HEK293 (cell line): ENCODE results near the gene EGFL8.
A peak's percentile ranks its signal among the peaks of the same experiment; 100 is the strongest.

Experiments
- CTCF ChIA-PET: fragments of 350-600 bp; formaldehyde crosslinking; extraction: SDS; loops from one replicate; lab custom pipeline; 2021; ENCODE audit warnings: antibody characterized with exemption; lab: Yijun Ruan, JAX
- POLR2A ChIA-PET: fragments of 300-600 bp; formaldehyde crosslinking; extraction: SDS; loops from one replicate; lab custom pipeline; 2020; ENCODE audit warnings: antibody characterized with exemption, inconsistent platforms; lab: Yijun Ruan, JAX
- H3K27ac ChIP-seq: fragments of 200-500 bp; sonication (Bioruptor generic); 2 replicates; pipeline ENCODE4 v1.5.1; 2014; ENCODE audit warnings: low read depth, low read length, control low read depth, inconsistent platforms; ENCODE audit errors: extremely low read depth
- H3K36me3 ChIP-seq, 2 experiments: fragments of 200-500 bp in 1 of 2; sonication (Bioruptor generic) in 1 of 2; 1 replicate in 1 of 2; 2 replicates in 1 of 2; pipeline ENCODE4 v1.5.1; 2014 to 2017; ENCODE audit warnings: inconsistent platforms in 2 of 2, low read length in 2 of 2; ENCODE audit not compliant: control insufficient read depth in 2 of 2, insufficient read depth in 1 of 2
- H3K4me1 ChIP-seq: fragments of 200-500 bp; sonication (Bioruptor generic); 2 replicates; pipeline ENCODE4 v1.5.1; 2014; ENCODE audit warnings: mild to moderate bottlenecking, low read length, inconsistent platforms; ENCODE audit not compliant: control insufficient read depth, insufficient read depth
- H3K4me3 ChIP-seq: 2 replicates; pipeline ENCODE4 v1.5.1; 2011; ENCODE audit warnings: low read depth, mild to moderate bottlenecking, control low read depth, low read length, moderate library complexity
- H3K9me3 ChIP-seq: fragments of 200-500 bp; sonication (Bioruptor generic); 2 replicates; pipeline ENCODE4 v1.5.1; 2014; ENCODE audit warnings: low read depth, low read length, inconsistent platforms; ENCODE audit not compliant: control insufficient read depth, insufficient read depth
- BCL6B ChIP-seq: fragments of 450-650 bp; formaldehyde crosslinking; IDR thresholded peaks from 2 replicates; pipeline ENCODE4 v1.5.1; 2017; ENCODE audit warnings: missing biosample characterization, missing genetic modification characterization
- KLF8 ChIP-seq: fragments of 450-650 bp; formaldehyde crosslinking; IDR thresholded peaks from 2 replicates; pipeline ENCODE4 v1.5.1; 2016; ENCODE audit warnings: missing biosample characterization, missing genetic modification characterization
- OSR2 ChIP-seq: fragments of 450-650 bp; formaldehyde crosslinking; IDR thresholded peaks from 2 replicates; pipeline ENCODE4 v1.5.1; 2016; ENCODE audit warnings: missing biosample characterization, missing genetic modification characterization
- PRDM1 ChIP-seq: fragments of 450-650 bp; formaldehyde crosslinking; IDR thresholded peaks from 2 replicates; pipeline ENCODE4; 2016; ENCODE audit warnings: missing biosample characterization, missing genetic modification characterization
- PRDM10 ChIP-seq: fragments of 450-650 bp; formaldehyde crosslinking; IDR thresholded peaks from 2 replicates; pipeline ENCODE4 v1.5.1; 2016; ENCODE audit warnings: missing biosample characterization, missing genetic modification characterization
- PRDM4 ChIP-seq: fragments of 450-650 bp; formaldehyde crosslinking; IDR thresholded peaks from 2 replicates; pipeline ENCODE4 v1.5.1; 2017; ENCODE audit warnings: missing biosample characterization, missing genetic modification characterization
- ZBTB48 ChIP-seq: fragments of 450-650 bp; formaldehyde crosslinking; IDR thresholded peaks from 2 replicates; pipeline ENCODE4 v1.5.1; 2016; ENCODE audit warnings: missing biosample characterization, missing genetic modification characterization
- ZNF155 ChIP-seq: fragments of 450-650 bp; formaldehyde crosslinking; IDR thresholded peaks from 2 replicates; pipeline ENCODE4 v1.5.1; 2016; ENCODE audit warnings: missing biosample characterization, missing genetic modification characterization
- ZNF157 ChIP-seq: fragments of 450-650 bp; formaldehyde crosslinking; IDR thresholded peaks from 2 replicates; pipeline ENCODE4 v1.5.1; 2016; ENCODE audit warnings: missing biosample characterization, missing genetic modification characterization
- ZNF26 ChIP-seq: fragments of 450-650 bp; formaldehyde crosslinking; IDR thresholded peaks from 2 replicates; pipeline ENCODE4 v1.5.1; 2016; ENCODE audit warnings: missing biosample characterization, missing genetic modification characterization
- ZNF280D ChIP-seq: fragments of 450-650 bp; formaldehyde crosslinking; IDR thresholded peaks from 2 replicates; pipeline ENCODE4 v1.5.1; 2016; ENCODE audit warnings: missing biosample characterization, missing genetic modification characterization
- ZNF302 ChIP-seq: fragments of 450-650 bp; formaldehyde crosslinking; IDR thresholded peaks from 2 replicates; pipeline ENCODE4 v1.5.1; 2016; ENCODE audit warnings: missing biosample characterization, missing genetic modification characterization, low read depth
- ZNF488 ChIP-seq: fragments of 450-650 bp; formaldehyde crosslinking; IDR thresholded peaks from 2 replicates; pipeline ENCODE4 v1.5.1; 2016; ENCODE audit warnings: missing biosample characterization, missing genetic modification characterization
- ZNF530 ChIP-seq: fragments of 450-650 bp; formaldehyde crosslinking; IDR thresholded peaks from 2 replicates; pipeline ENCODE4 v1.5.1; 2016; ENCODE audit warnings: low read depth, missing biosample characterization, missing genetic modification characterization
- ZNF548 ChIP-seq: fragments of 450-650 bp; formaldehyde crosslinking; IDR thresholded peaks from 2 replicates; pipeline ENCODE4 v1.5.1; 2016; ENCODE audit warnings: missing biosample characterization, missing genetic modification characterization
- ZNF555 ChIP-seq: fragments of 450-650 bp; formaldehyde crosslinking; conservative IDR thresholded peaks from 2 replicates; pipeline ENCODE4 v1.5.1; 2017; ENCODE audit warnings: missing biosample characterization, mild to moderate bottlenecking, missing genetic modification characterization, inconsistent platforms
- ZNF600 ChIP-seq: fragments of 450-650 bp; formaldehyde crosslinking; IDR thresholded peaks from 2 replicates; pipeline ENCODE4 v1.5.1; 2016; ENCODE audit warnings: missing biosample characterization, missing genetic modification characterization
- ZNF626 ChIP-seq: fragments of 450-650 bp; sonication (Bioruptor Pico); formaldehyde crosslinking; IDR thresholded peaks from 2 replicates; pipeline ENCODE4 v1.5.1; 2018; ENCODE audit warnings: missing biosample characterization, missing genetic modification characterization, inconsistent platforms
- ZNF692 ChIP-seq: fragments of 450-650 bp; formaldehyde crosslinking; IDR thresholded peaks from 2 replicates; pipeline ENCODE4 v1.5.1; 2016; ENCODE audit warnings: missing biosample characterization, missing genetic modification characterization
- ZNF791 ChIP-seq: fragments of 450-650 bp; formaldehyde crosslinking; IDR thresholded peaks from 2 replicates; pipeline ENCODE4 v1.5.1; 2016; ENCODE audit warnings: missing biosample characterization, missing genetic modification characterization

Gene EGFL8

GRCh38 chr6:32127717-32128592, 36.4 kb upstream of the EGFL8 start, which contains the start of gene ATF6B (continued):
- no peak for TF ChIP-seq PRDM4 (tag by site-specific recombination)
- peak; percentile 54 for TF ChIP-seq PRDM10
- no peak for TF ChIP-seq ZNF791 (tag by site-specific recombination)
- 0 out of 2 replicates have a peak, but pooled peaks have one; percentile 1 for TF ChIP-seq PRDM1 (tag by site-specific recombination)
- TF ChIP-seq KLF8, result 0 out of 2 replicates have a peak, but pooled peaks have one; percentile 32
- TF ChIP-seq ZNF280D, result no peak
- TF ChIP-seq ZBTB48 (tag by site-specific recombination), result peak; percentile 48; the same call in 1 of the 2 replicates
- no peak for TF ChIP-seq ZNF600 (tag by site-specific recombination)
- TF ChIP-seq ZNF157, result no peak
- no peak for TF ChIP-seq ZNF555
- TF ChIP-seq, all 188 proteins: peak for 44

- peaks cover 14 to 26% of the 10 kb centered on the region in 2 experiments; a peak in 2 of 3 replicates for H3K36me3 ChIP-seq
- CTCF ChIA-PET, result interaction anchor here (0.6 to 5.6 kb wide), 9 partner anchors 11 to 81 kb away, joined by 3 to 65 read pairs (median 5); no protein-coding TSS in a partner anchor
- H3K4me1 ChIP-seq, result peaks cover 13% of the 10 kb centered on the region
- H3K4me3 ChIP-seq, result no peak overlapping the region
- POLR2A ChIA-PET, result interaction anchor here (0.7 to 4.2 kb wide), 22 partner anchors 10 to 844 kb away, joined by 3 to 38 read pairs (median 6); partner anchors contain the start of genes AGPAT1, DDX39B, EGFL8 and HSPA1B
- H3K27ac ChIP-seq, result peak overlapping the region; percentile 16; the same call in 1 of the 2 replicates
- no peaks in the 10 kb centered on the region for H3K9me3 ChIP-seq
- TF ChIP-seq ZNF302 (no peak), BCL6B (no peak), ZNF488 (tag by site-specific recombination) (no peak), ZNF626 (tag by site-specific recombination) (no peak), ZNF548 (tag by site-specific recombination) (no peak), PRDM1 (tag by site-specific recombination) (no peak), ZNF692 (tag by site-specific recombination) (no peak), OSR2 (no peak), ZNF155 (tag by site-specific recombination) (no peak), ZNF26 (tag by site-specific recombination) (no peak), ZNF530 (no peak)
Observed at GRCh38 chr6:32128751-32129296, 35.6 kb upstream of the EGFL8 start.
